Right lung (tissue), 5 donors: Measurements from ENCODE around the gene CAB39. TPM values are rescaled to one million over a fixed set of nuclear protein-coding genes. Genes with fewer than 3 reads are reported as not detected.

Experiments used
- DNase-seq, 2 donors: peaks; one replicate each; pipeline ENCODE4 v3.0.0-alpha.2; 2013
- polyA plus RNA-seq, 5 donors: library from polyadenylated mRNA; unstranded; fragments of 120-200 nt; gene quantifications; one replicate each; pipeline versions ENCODE4 v1.2.1 to v1.2.3, GENCODE V29; 2013; ENCODE audit warnings: inconsistent platforms in 1 of 5, low replicate concordance in 1 of 5; ENCODE audit not compliant: insufficient read length in 5 of 5, insufficient read depth in 1 of 5

Gene CAB39
- polyA plus RNA-seq, 5 donors = 48.6 to 68.0 (median 61.6) TPM

GRCh38 chr2:230852113-230852512 lies 139.5 kb downstream of the CAB39 start:
- DNase-seq = no peak

- no peak for DNase-seq
These were observed 149.1 kb downstream of the CAB39 start for GRCh38 chr2:230861552-230862255.

- DNase-seq = no peak
These were observed 149.7 kb downstream of the CAB39 start for GRCh38 chr2:230862292-230862691.

GRCh38 chr2:230863031-230863430 lies 150.4 kb downstream of the CAB39 start:
- DNase-seq = no peak

GRCh38 chr2:230863442-230864121 lies 150.9 kb downstream of the CAB39 start:
- no peak for DNase-seq

- DNase-seq = no peak
These were observed 151.5 kb downstream of the CAB39 start for GRCh38 chr2:230864122-230864604.

- DNase-seq = peak; percentile 79
These were observed 152.1 kb downstream of the CAB39 start, which contains the start of gene ITM2C for GRCh38 chr2:230864605-230865306. ITM2C (plus strand) TSS chr2:230864942; CDS start chr2:230865026, 84 bp downstream.

- DNase-seq = peak; percentile 47 to 54
These were observed 152.7 kb downstream of the CAB39 start for GRCh38 chr2:230865307-230865765.

GRCh38 chr2:230865766-230866755 lies 153.4 kb downstream of the CAB39 start:
- DNase-seq = peak; percentile 40 to 54

GRCh38 chr2:230866756-230867523 lies 154.3 kb downstream of the CAB39 start:
- DNase-seq = peak in 1 of 2 donors; percentile 32

- peak; percentile 74 to 75 for DNase-seq
These were observed 155.7 kb downstream of the CAB39 start for GRCh38 chr2:230868161-230868946.

GRCh38 chr2:230868947-230869913 lies 156.6 kb downstream of the CAB39 start:
- DNase-seq = peak; percentile 84 to 86

GRCh38 chr2:230869914-230870543 lies 157.4 kb downstream of the CAB39 start:
- DNase-seq = no peak
